Measurements from ENCODE around the gene DNAH3. TPM values are rescaled to one million over a fixed set of nuclear protein-coding genes. Genes with fewer than 3 reads are reported as not detected.

Gene DNAH3
- total RNA-seq, 2 experiments from 2014 or later, result not detected

- DNase-seq, result no peak
- POLR2A ChIA-PET, result no interaction called here
- no peaks in the 10 kb centered on the region for H3K9me3 Mint-ChIP-seq (ENCODE audit: low read depth)
- no peaks in the 10 kb centered on the region for H3K27me3 Mint-ChIP-seq
- peaks cover 29% of the 10 kb centered on the region for H3K4me1 Mint-ChIP-seq
- H3K36me3 Mint-ChIP-seq (ENCODE audit: low read depth), result peaks cover 11% of the 10 kb centered on the region
- no peak overlapping the region for H3K27ac Mint-ChIP-seq
- intact Hi-C loops (cut with DNase I, micrococcal nuclease), result no loop called here
- no peak overlapping the region for H3K4me3 Mint-ChIP-seq
- CTCF ChIA-PET, result no interaction called here
- ATAC-seq, result no peak
These were observed 263.4 kb downstream of the DNAH3 start for GRCh38 chr16:20887207-20887606.

GRCh38 chr16:20886320-20886719 is 264.3 kb downstream of the DNAH3 start:
- no peaks in the 10 kb centered on the region for H3K9me3 Mint-ChIP-seq (ENCODE audit: low read depth)
- H3K27ac Mint-ChIP-seq, result no peak overlapping the region
- no peak for ATAC-seq
- peaks cover 29% of the 10 kb centered on the region for H3K4me1 Mint-ChIP-seq
- POLR2A ChIA-PET, result no interaction called here
- no peaks in the 10 kb centered on the region for H3K27me3 Mint-ChIP-seq
- CTCF ChIA-PET, result interaction anchor here (1.0 kb wide), 1 partner anchor 70 kb away, joined by 3 read pairs; no protein-coding TSS in a partner anchor
- DNase-seq, result no peak
- peaks cover 11% of the 10 kb centered on the region for H3K36me3 Mint-ChIP-seq (ENCODE audit: low read depth)
- intact Hi-C loops (cut with DNase I, micrococcal nuclease), result no loop called here
- H3K4me3 Mint-ChIP-seq, result no peak overlapping the region

GRCh38 chr16:20884240-20884556 is 266.4 kb downstream of the DNAH3 start:
- DNase-seq (peak; percentile 48), ATAC-seq (peak; percentile 89)
- Mint-ChIP-seq H3K4me3 (no peak overlapping the region), H3K36me3 (ENCODE audit: low read depth) (peaks cover 10% of the 10 kb centered on the region), H3K27me3 (no peaks in the 10 kb centered on the region), H3K27ac (peak overlapping the region; percentile 56), H3K4me1 (peaks cover 38% of the 10 kb centered on the region), H3K9me3 (ENCODE audit: low read depth) (no peaks in the 10 kb centered on the region)
- ChIA-PET POLR2A (no interaction called here), CTCF (interaction anchor here (1.4 to 2.0 kb wide), 4 partner anchors 9 to 34 kb away, joined by 4 to 11 read pairs (median 6); partner anchors contain the start of genes DCUN1D3 and LYRM1)
- intact Hi-C loops (cut with DNase I, micrococcal nuclease), result loop anchor here in 1 of 2 experiments (1.0 kb wide), 1 partner anchor 16 kb away; the partner anchor contains the start of genes DCUN1D3 and LYRM1

- CTCF ChIA-PET, result interaction anchor here (0.6 to 2.0 kb wide), 5 partner anchors 9 to 1335 kb away, joined by 3 to 11 read pairs (median 5); partner anchors contain the start of genes DCUN1D3 and LYRM1
- intact Hi-C loops (cut with DNase I, micrococcal nuclease), result loop anchor here in 1 of 2 experiments (1.0 kb wide), 1 partner anchor 17 kb away; the partner anchor contains the start of genes DCUN1D3 and LYRM1
- POLR2A ChIA-PET, result no interaction called here
- H3K36me3 Mint-ChIP-seq (ENCODE audit: low read depth), result peaks cover 10% of the 10 kb centered on the region
- H3K27ac Mint-ChIP-seq, result peak overlapping the region; percentile 56
- H3K4me1 Mint-ChIP-seq, result peaks cover 43% of the 10 kb centered on the region
- peak; percentile 11 for ATAC-seq
- no peak overlapping the region for H3K4me3 Mint-ChIP-seq
- H3K9me3 Mint-ChIP-seq (ENCODE audit: low read depth), result no peaks in the 10 kb centered on the region
- DNase-seq, result no peak
- H3K27me3 Mint-ChIP-seq, result no peaks in the 10 kb centered on the region
These were observed 266.9 kb downstream of the DNAH3 start for GRCh38 chr16:20883554-20884239.

Other genes with a start within 250 kb of the DNAH3 start
- 10 to 100 TPM in 1 of 2 experiments, 1 to 10 TPM in 1; 7.2 to 11.7 TPM for gene LDAF1, start 7.8 kb upstream of the DNAH3 start, total RNA-seq
- gene ZP2, start 60.7 kb upstream of the DNAH3 start, total RNA-seq, result not detected
- gene ANKS4B, start 82.9 kb upstream of the DNAH3 start, total RNA-seq, result not detected
- gene CRYM, start 127.4 kb upstream of the DNAH3 start, total RNA-seq, result not detected

Data from activated CD4-positive, alpha-beta T cell treated with anti-CD3 and anti-CD28 coated beads for 36 hours (primary cell).